Upper lobe of left lung (tissue), 4 donors: ENCODE data around the gene FHIT.

Source experiments
- EP300 ChIP-seq, 4 donors: sonication (generic); formaldehyde crosslinking; IDR thresholded peaks; one replicate each; pipeline ENCODE4 v1.5.1; 2017; ENCODE audit warnings: antibody characterized with exemption in 4 of 4, control low read depth in 2 of 4
- POLR2A ChIP-seq, 4 donors: fragments of 450-650 bp; IDR thresholded peaks; one replicate each; pipeline ENCODE4 v1.5.1; 2016 to 2017; ENCODE audit warnings: antibody characterized with exemption in 4 of 4, mild to moderate bottlenecking in 2 of 4
- POLR2AphosphoS5 ChIP-seq, 2 donors: sonication (generic); formaldehyde crosslinking; IDR thresholded peaks; one replicate each; pipeline ENCODE4 v1.5.1; 2017; ENCODE audit warnings: antibody characterized with exemption in 2 of 2
- TF ChIP-seq, protein P1 (sequence below), 6 experiments: fragments of 450-650 bp in 4 of 6; fragments of 200-600 bp in 2 of 6; sonication (generic) in 2 of 6; IDR thresholded peaks; one replicate each; pipeline ENCODE4 v1.5.1; 2016 to 2019; ENCODE audit warnings: antibody characterized with exemption in 6 of 6

DNA sequence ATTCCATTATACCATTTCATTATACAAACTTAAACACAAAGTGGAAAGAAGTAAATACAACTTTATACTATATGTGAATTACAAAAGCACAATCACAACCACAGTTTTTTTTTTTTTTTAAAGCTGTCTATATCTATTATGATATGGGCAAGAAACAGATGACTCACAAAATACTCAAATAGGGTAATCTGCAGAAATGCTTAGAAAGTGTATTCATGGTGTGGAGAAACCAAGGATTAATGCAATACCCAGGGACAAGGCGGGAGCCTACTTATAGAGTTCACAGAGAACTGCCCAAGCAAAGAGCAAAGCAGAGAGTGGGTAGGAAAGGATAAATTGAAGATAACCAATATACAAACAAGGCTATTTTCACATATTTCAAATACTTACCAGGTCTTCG lies 332.0 kb downstream of the FHIT start:
- TF ChIP-seq, protein P1, sequence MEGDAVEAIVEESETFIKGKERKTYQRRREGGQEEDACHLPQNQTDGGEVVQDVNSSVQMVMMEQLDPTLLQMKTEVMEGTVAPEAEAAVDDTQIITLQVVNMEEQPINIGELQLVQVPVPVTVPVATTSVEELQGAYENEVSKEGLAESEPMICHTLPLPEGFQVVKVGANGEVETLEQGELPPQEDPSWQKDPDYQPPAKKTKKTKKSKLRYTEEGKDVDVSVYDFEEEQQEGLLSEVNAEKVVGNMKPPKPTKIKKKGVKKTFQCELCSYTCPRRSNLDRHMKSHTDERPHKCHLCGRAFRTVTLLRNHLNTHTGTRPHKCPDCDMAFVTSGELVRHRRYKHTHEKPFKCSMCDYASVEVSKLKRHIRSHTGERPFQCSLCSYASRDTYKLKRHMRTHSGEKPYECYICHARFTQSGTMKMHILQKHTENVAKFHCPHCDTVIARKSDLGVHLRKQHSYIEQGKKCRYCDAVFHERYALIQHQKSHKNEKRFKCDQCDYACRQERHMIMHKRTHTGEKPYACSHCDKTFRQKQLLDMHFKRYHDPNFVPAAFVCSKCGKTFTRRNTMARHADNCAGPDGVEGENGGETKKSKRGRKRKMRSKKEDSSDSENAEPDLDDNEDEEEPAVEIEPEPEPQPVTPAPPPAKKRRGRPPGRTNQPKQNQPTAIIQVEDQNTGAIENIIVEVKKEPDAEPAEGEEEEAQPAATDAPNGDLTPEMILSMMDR (IDR thresholded peaks at IDR 0.05) = no peak
- no peak for TF ChIP-seq POLR2A (IDR thresholded peaks at IDR 0.05)
- TF ChIP-seq EP300 (IDR thresholded peaks at IDR 0.05) = no peak
- TF ChIP-seq POLR2AphosphoS5 (IDR thresholded peaks at IDR 0.05) = no peak
